Caki2 (cell line): ENCODE data around the gene TTC28. TPM values are rescaled to one million over a fixed set of nuclear protein-coding genes. Genes with fewer than 3 reads are reported as not detected.

ENCODE experiments used
- DNase-seq: peaks from one replicate; pipeline ENCODE4 v3.0.0-alpha.2; 2015; ENCODE audit warnings: low read depth
- in situ Hi-C: cut with HindIII; loops from 2 replicates; pipeline ENCODE4 v1.10.0; 2016; ENCODE audit warnings: low sequenced_read_pairs, low pct_unique_long_range_greater_than_20kb, mixed read lengths
- total RNA-seq: library from RNA; depleted of rRNA; stranded (reverse); fragments of >200 nt; shearing (Covaris generic); gene quantifications from 2 replicates; pipeline ENCODE4 v1.2.3, GENCODE V29; 2014; ENCODE audit warnings: low replicate concordance

Gene TTC28
- total RNA-seq, 1 experiment from 2014 or later, result 9.8 TPM

DNA sequence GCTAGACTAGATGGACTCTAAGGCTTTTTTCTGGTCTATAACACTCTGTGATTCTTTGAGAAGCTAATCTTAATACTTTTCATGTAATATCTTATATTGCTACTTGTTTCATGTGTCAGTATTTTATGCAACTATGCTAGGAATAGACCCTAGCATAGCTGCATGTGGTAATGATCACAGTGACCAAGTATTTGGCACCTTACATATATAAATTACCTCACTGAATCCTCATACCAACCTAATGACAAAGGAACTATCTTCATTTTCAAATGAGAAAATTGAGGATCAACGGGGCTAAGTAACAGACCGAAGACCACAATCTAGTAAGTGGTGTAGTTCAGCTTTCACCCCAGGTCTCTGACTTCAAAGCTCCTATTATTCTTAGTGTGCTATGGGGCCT lies 433.2 kb downstream of the TTC28 start:
- DNase-seq, result no peak
- in situ Hi-C loops, result no loop called here

GRCh38 chr22:28245579-28246224 lies 433.9 kb downstream of the TTC28 start:
- in situ Hi-C loops, result no loop called here
- DNase-seq, result no peak

- DNase-seq, result no peak
- in situ Hi-C loops, result no loop called here
These were observed 434.9 kb downstream of the TTC28 start for GRCh38 chr22:28244757-28245156.

DNA sequence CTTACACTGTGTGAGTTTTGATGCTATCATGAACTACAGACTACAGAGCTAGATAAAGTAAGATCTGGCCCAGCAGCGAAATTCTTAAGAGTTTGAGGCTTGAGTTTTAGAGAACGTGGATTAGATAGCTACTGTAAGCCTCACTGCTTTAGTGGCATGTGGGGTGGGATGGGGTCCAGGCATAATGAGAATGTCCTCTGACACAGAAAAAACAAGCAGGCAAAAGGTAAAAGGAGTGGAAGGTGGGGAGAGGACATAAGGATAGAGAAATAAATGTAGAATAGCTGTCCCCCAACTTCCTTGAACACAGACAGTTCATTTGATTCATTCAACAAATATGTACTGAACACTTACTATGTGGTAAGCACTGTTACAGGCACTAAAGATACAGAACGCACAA lies 436.1 kb downstream of the TTC28 start:
- peak; percentile 10 for DNase-seq
- in situ Hi-C loops, result no loop called here

- in situ Hi-C loops, result no loop called here
- no peak for DNase-seq
These were observed 437.9 kb downstream of the TTC28 start for GRCh38 chr22:28241656-28242290.

DNA sequence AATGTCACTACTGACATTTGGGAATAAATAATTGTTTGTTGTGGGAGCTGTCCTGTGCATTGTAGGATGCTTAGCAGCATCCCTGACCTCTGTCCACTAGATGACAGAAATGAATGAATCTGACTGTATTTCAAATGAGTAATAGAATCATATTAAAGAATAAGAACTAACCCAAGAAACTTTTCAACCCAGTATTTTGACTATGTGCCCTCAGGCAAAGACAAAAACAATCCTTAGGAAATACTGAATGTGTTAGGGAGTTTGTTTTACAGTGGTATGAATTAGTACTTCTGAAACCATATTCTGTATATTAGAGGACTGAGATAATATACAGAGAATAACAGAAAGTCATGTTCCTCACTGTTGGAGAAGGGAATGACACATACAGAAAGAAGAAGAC lies 439.7 kb downstream of the TTC28 start:
- in situ Hi-C loops, result no loop called here
- DNase-seq, result no peak

- DNase-seq, result no peak
- in situ Hi-C loops, result no loop called here
These were observed 441.9 kb downstream of the TTC28 start for GRCh38 chr22:28237783-28238182.

GRCh38 chr22:28237112-28237511 lies 442.5 kb downstream of the TTC28 start:
- DNase-seq, result no peak
- in situ Hi-C loops, result no loop called here

GRCh38 chr22:28232204-28232603 lies 447.4 kb downstream of the TTC28 start:
- no peak for DNase-seq
- in situ Hi-C loops, result no loop called here

- in situ Hi-C loops, result no loop called here
- DNase-seq, result peak; percentile 31
These were observed 448.2 kb downstream of the TTC28 start for GRCh38 chr22:28231441-28231840.

GRCh38 chr22:28230671-28231070 lies 449.0 kb downstream of the TTC28 start:
- in situ Hi-C loops, result no loop called here
- no peak for DNase-seq

- in situ Hi-C loops, result no loop called here
- no peak for DNase-seq
These were observed 449.8 kb downstream of the TTC28 start for GRCh38 chr22:28229566-28230485.

GRCh38 chr22:28223826-28224225 lies 455.8 kb downstream of the TTC28 start:
- in situ Hi-C loops, result no loop called here
- DNase-seq, result no peak

DNA sequence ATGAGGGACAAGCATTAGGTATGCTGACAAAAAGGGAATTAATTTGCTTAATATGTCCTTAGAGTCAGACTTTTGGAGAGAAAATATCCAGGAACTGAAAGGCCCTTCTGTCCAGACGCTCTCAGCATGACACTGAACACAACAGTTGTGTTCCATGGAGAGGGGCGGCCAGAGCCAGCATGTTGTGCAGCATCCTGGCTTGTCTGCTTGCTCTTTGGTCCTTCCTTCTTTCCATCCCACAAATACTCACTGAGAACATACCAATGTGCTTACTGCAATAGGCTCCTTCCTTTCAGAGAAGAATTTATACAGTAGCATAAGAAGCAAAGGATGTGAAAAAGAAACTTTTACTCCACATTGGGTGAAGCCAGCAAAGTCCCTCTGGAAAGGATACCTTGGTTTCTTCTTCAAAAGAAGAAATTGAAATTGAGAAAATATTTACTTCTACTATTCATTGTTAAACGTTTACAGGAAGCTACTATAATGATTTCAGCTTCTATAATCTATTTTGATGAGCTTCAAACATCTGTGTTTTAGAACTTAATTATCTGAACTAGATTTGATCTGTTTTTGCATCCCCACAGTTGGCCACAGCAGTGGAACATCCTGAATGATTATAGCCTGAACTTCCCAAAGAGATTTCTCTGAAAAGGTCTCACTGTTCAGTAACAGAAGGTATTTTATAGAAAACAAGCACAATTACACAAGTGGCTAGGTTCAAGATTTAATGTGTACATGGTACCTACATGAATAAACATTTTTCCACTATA lies 456.5 kb downstream of the TTC28 start:
- in situ Hi-C loops, result no loop called here
- DNase-seq, result no peak

- in situ Hi-C loops, result no loop called here
- no peak for DNase-seq
These were observed 457.1 kb downstream of the TTC28 start for GRCh38 chr22:28222571-28222970.

DNA sequence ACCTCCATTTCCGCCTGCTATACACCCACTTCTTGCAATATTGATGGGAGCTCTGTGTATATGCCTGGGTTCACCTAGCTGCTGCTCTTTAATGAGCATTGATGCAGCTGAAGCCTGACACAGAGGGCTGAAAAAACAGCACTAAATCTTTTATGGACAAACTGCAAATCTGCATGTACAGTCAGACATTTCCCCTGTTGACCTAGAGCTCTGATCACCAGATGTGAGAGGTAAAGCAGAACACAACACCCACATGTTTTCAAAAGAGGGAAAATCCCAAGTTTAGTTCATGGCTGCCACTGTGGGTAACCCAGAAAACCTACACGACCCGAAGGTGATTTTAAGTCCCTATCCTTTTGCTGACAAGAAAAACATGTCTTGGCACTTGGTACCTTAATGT lies 457.6 kb downstream of the TTC28 start:
- no peak for DNase-seq
- in situ Hi-C loops, result no loop called here

DNA sequence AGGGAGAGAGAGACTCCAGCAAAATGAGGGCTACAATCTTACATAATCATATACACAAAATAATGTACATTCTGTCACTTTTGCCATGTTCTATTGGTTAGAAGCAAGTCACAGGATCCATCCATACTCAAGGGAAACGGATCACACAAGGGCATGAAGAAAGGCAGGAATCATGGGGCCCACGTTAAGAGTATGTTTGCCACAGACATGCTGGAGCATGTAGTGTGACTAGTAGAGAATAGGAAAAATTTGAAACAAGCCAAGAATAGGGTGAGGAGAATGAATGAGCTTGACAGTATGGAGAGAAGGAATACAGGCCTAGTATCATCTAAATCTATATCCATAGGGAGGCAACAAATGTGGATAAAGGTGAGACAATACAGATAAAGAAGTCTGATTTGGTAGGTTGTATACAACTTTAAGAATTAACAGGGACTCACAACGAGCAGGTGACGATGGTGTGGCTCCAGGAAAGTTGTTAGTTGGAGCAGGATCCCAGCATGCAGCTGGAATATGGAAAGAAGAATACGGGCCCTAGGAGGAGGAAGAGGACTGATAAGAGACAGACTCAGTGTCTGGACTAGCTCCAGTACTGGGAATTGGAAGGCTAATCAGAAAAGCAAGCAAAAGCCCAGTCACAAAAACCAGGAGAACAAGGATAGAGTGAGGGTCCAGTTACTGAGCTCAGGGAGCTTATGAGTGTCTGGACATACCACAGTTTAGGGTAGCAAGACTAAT lies 458.8 kb downstream of the TTC28 start:
- no peak for DNase-seq
- in situ Hi-C loops, result no loop called here

- in situ Hi-C loops, result no loop called here
- no peak for DNase-seq
These were observed 462.4 kb downstream of the TTC28 start for GRCh38 chr22:28217277-28217676.
